ENCODE measurements around the gene G6PC2.

Gene G6PC2

GRCh38 chr2:168945508-168945907 lies 44.4 kb downstream of the G6PC2 start:
- DNase-seq (ENCODE audit: low read depth in 1 of 2, low spot score in 1 of 2): no peak

GRCh38 chr2:168948621-168949212 lies 47.6 kb downstream of the G6PC2 start:
- no peak for DNase-seq (ENCODE audit: low read depth in 1 of 2, low spot score in 1 of 2)

- DNase-seq (ENCODE audit: low read depth in 1 of 2, low spot score in 1 of 2): no peak
These were observed 48.2 kb downstream of the G6PC2 start for GRCh38 chr2:168949324-168949723.

- DNase-seq (ENCODE audit: low read depth in 1 of 2, low spot score in 1 of 2): no peak
These were observed 50.8 kb downstream of the G6PC2 start for GRCh38 chr2:168951871-168952270.

- DNase-seq (ENCODE audit: low read depth in 1 of 2, low spot score in 1 of 2): no peak
These were observed 51.3 kb downstream of the G6PC2 start for GRCh38 chr2:168952424-168952823.

- DNase-seq (ENCODE audit: low read depth in 1 of 2, low spot score in 1 of 2): no peak
These were observed 53.2 kb downstream of the G6PC2 start for GRCh38 chr2:168954256-168954655.

GRCh38 chr2:168955321-168955720 lies 54.2 kb downstream of the G6PC2 start:
- no peak for DNase-seq (ENCODE audit: low read depth in 1 of 2, low spot score in 1 of 2)

- no peak for DNase-seq (ENCODE audit: low read depth in 1 of 2, low spot score in 1 of 2)
These were observed 55.3 kb downstream of the G6PC2 start for GRCh38 chr2:168956392-168956791.

Measured in stimulated activated CD4-positive, alpha-beta T cell treated with anti-CD3 and anti-CD28 coated beads, Interleukin-15, amount 100 ng/mL, for 1 hour (primary cell).